ENCODE measurements around the gene LRRN4. TPM values are rescaled to one million over a fixed set of nuclear protein-coding genes. Genes with fewer than 3 reads are reported as not detected.
A peak's percentile ranks its signal among the peaks of the same experiment; 100 is the strongest.
"Not testable (repeated sequence)": the region's sequence is repeated elsewhere in the genome, so short reads cannot be mapped to it uniquely, and the experiment has no call there.

Gene LRRN4
- total RNA-seq, 2 donors from 2014 or later, result 1.6 to 7.6 TPM

DNA sequence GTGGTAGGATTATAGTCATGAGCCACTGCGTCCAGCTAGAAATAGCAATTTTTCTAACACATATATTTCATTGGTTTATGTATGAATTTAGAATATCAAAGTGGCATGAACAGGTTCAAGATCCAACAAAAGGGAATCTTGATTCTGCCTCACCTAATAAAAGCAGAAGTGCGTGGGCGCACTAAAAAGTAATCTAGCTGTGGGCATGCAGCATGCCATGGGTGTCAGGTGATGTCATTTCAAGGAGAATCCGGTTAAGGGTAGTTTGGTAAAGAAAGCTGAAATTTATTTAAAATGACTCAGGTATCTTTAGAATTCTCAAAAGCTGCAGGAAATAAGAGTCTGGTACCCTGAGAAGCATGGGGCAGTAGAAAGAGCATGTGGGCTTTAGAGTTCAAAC lies 17.6 kb downstream of the LRRN4 start:
- DNase-seq, result no peak
- peaks cover 77% of the 10 kb centered on the region for H3K36me3 ChIP-seq (ENCODE audit: control insufficient read depth, insufficient read depth, low read length)
- H3K4me3 ChIP-seq (ENCODE audit: low read length), result no peak overlapping the region
- TF ChIP-seq, protein P1, sequence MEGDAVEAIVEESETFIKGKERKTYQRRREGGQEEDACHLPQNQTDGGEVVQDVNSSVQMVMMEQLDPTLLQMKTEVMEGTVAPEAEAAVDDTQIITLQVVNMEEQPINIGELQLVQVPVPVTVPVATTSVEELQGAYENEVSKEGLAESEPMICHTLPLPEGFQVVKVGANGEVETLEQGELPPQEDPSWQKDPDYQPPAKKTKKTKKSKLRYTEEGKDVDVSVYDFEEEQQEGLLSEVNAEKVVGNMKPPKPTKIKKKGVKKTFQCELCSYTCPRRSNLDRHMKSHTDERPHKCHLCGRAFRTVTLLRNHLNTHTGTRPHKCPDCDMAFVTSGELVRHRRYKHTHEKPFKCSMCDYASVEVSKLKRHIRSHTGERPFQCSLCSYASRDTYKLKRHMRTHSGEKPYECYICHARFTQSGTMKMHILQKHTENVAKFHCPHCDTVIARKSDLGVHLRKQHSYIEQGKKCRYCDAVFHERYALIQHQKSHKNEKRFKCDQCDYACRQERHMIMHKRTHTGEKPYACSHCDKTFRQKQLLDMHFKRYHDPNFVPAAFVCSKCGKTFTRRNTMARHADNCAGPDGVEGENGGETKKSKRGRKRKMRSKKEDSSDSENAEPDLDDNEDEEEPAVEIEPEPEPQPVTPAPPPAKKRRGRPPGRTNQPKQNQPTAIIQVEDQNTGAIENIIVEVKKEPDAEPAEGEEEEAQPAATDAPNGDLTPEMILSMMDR (conservative IDR thresholded peaks at IDR 0.05), result no peak
- H3K27ac Mint-ChIP-seq, result no peak overlapping the region
- WGBS, 2 experiments (ENCODE audit: insufficient coverage in 1 of 2, insufficient read length in 1 of 2), result 93 to 100% methylated on average over 1 to 4 of the region's 4 CpGs
- no peaks in the 10 kb centered on the region for H3K9me3 Mint-ChIP-seq
- no peaks in the 10 kb centered on the region for H3K9me3 ChIP-seq (ENCODE audit: control insufficient read depth, low read length)
- no peaks in the 10 kb centered on the region for H3K27me3 ChIP-seq (ENCODE audit: control insufficient read depth, insufficient read depth, low read length, poor library complexity, severe bottlenecking)
- H3K9ac ChIP-seq (ENCODE audit: extremely low read depth, low read length, poor library complexity, severe bottlenecking), result no peak overlapping the region
- no peaks in the 10 kb centered on the region for H3K27me3 Mint-ChIP-seq (ENCODE audit: insufficient read depth)
- no peaks in the 10 kb centered on the region for H3K4me1 Mint-ChIP-seq
- no peak overlapping the region for H3K27ac ChIP-seq (ENCODE audit: low read depth, low read length)
- no peak overlapping the region for H3K4me3 Mint-ChIP-seq
- H3K4me1 ChIP-seq (ENCODE audit: control insufficient read depth, insufficient read depth, low read length), result peaks cover 5% of the 10 kb centered on the region
- H3K36me3 Mint-ChIP-seq (ENCODE audit: low read depth), result peaks cover 59% of the 10 kb centered on the region

DNA sequence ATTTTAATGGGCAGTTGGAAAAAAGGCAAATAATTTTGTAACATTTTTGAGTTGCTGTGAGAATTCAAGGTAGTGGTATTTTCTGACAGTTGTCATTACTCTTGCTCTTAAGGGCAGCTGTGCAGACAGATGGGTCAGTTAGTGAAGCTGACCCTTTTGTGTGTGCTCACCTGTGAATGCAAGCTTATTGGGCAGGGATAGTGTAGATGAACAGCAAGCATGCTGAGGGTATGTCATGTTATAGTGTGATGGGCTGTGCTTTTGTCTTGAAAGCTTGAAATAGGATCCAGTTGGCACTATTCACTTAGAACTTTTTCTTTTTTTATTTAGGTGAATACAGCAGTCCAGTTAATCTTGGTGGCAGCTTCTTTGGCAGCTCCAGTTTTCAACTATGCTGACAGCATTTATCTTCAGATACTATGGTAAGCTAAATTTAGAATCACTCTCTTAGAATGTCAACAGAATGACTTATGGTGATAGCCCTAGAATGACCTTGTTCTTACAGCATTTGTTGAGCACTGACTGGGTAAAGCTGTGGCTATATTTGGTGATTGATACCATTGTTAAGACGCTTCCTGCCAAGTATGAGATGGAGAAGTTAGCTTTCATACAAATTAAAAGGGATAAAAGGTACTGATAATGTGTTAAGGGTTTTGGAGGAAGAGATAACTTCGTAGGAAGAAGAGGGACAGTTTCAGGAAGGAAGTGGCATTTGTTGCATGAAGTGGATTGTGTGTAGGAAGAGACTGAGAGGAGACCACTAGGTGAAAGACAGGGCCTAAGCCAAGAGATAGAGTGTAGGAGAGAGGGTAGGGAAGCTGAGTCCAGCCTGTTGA lies 19.5 kb downstream of the LRRN4 start:
- H3K27me3 Mint-ChIP-seq (ENCODE audit: insufficient read depth), result no peaks in the 10 kb centered on the region
- WGBS, 2 experiments (ENCODE audit: insufficient coverage in 1 of 2, insufficient read length in 1 of 2), result 77 to 100% methylated on average over 2 of the region's 2 CpGs
- H3K4me3 Mint-ChIP-seq, result no peak overlapping the region

DNA sequence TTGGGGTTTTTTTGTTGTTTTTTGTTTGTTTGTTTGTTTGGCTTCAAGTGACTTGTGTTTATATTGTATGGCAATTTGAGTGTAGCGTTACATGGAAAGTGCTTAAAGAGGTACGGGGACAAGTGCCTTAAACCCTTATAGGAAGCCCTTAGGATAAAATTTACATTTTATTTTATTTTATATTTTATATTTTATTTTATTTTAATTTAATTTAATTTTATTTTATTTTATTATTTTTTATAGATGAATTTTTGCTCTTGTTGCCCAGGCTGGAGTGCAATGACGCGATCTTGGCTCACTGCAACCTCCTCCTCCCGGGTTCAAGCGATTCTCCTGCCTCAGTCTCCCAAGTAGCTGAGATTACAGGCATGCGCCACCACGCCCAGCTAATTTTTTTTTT lies 21.0 kb downstream of the LRRN4 start:
- not testable (repeated sequence) for H3K9me3 Mint-ChIP-seq; DNase-seq; H3K27ac Mint-ChIP-seq; H3K27me3 ChIP-seq (ENCODE audit: control insufficient read depth, insufficient read depth, low read length, poor library complexity, severe bottlenecking); H3K27me3 Mint-ChIP-seq (ENCODE audit: insufficient read depth); H3K9me3 ChIP-seq (ENCODE audit: control insufficient read depth, low read length); H3K9ac ChIP-seq (ENCODE audit: extremely low read depth, low read length, poor library complexity, severe bottlenecking); H3K4me3 ChIP-seq (ENCODE audit: low read length); H3K4me1 ChIP-seq (ENCODE audit: control insufficient read depth, insufficient read depth, low read length); H3K27ac ChIP-seq (ENCODE audit: low read depth, low read length); H3K4me1 Mint-ChIP-seq; H3K4me3 Mint-ChIP-seq
- H3K36me3 ChIP-seq (ENCODE audit: control insufficient read depth, insufficient read depth, low read length), result peaks cover 72% of the 10 kb centered on the region
- peaks cover 40% of the 10 kb centered on the region for H3K36me3 Mint-ChIP-seq (ENCODE audit: low read depth)
- WGBS, 2 experiments (ENCODE audit: insufficient coverage in 1 of 2, insufficient read length in 1 of 2), result 94 to 96% methylated on average over 4 to 8 of the region's 8 CpGs

More for the DNA sequence above, 19.5 kb downstream of the LRRN4 start:
- Mint-ChIP-seq H3K4me1 (no peaks in the 10 kb centered on the region), H3K27ac (peak overlapping the region; percentile 3), H3K36me3 (ENCODE audit: low read depth) (peaks cover 45% of the 10 kb centered on the region), H3K9me3 (no peaks in the 10 kb centered on the region)
- no peaks in the 10 kb centered on the region for H3K27me3 ChIP-seq (ENCODE audit: control insufficient read depth, insufficient read depth, low read length, poor library complexity, severe bottlenecking)
- DNase-seq, result no peak
- peaks cover 76% of the 10 kb centered on the region for H3K36me3 ChIP-seq (ENCODE audit: control insufficient read depth, insufficient read depth, low read length)
- H3K9me3 ChIP-seq (ENCODE audit: control insufficient read depth, low read length), result no peaks in the 10 kb centered on the region
- TF ChIP-seq, protein P1 (conservative IDR thresholded peaks at IDR 0.05), result no peak
- H3K4me3 ChIP-seq (ENCODE audit: low read length), result no peak overlapping the region
- no peak overlapping the region for H3K9ac ChIP-seq (ENCODE audit: extremely low read depth, low read length, poor library complexity, severe bottlenecking)
- H3K27ac ChIP-seq (ENCODE audit: low read depth, low read length), result no peak overlapping the region
- H3K4me1 ChIP-seq (ENCODE audit: control insufficient read depth, insufficient read depth, low read length), result peaks cover 5% of the 10 kb centered on the region
